Measurements from ENCODE around the gene BACE1-AS.
"Not testable (repeated sequence)": the region's sequence is repeated elsewhere in the genome, so short reads cannot be mapped to it uniquely, and the experiment has no call there.

BACE1-AS gene

GRCh38 chr11:117290809-117291396 is at the start of gene BACE1-AS:
BACE1-AS (plus strand) TSS chr11:117291346.
- DNase-seq (ENCODE audit: low read depth in 2 of 2) = no peak

- no peak for DNase-seq (ENCODE audit: low read depth in 2 of 2)
These were observed 42.8 kb upstream of the BACE1-AS start for GRCh38 chr11:117248341-117248740.

GRCh38 chr11:117249571-117249970 is 41.6 kb upstream of the BACE1-AS start:
- DNase-seq (ENCODE audit: low read depth in 2 of 2) = no peak

DNA sequence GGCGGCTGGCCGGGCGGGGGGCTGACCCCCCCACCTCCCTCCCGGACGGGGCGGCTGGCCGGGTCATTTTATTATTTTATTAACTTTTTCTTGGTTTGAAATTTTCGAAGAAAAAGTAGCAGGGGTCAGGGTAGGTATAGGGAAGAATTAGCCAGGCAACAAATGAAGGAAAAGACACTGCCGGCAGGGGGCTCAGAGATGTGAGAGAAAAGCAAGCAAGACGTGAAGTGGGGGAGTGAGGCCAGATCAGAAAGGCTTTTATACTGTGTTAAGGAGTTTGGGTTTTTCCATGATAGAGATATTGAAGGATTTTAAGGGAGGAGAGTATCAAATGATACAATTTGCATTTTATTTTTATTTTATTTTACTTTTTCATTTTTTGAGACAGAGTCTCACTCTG is 39.6 kb upstream of the BACE1-AS start:
- no peak for DNase-seq (ENCODE audit: low read depth in 2 of 2)

DNA sequence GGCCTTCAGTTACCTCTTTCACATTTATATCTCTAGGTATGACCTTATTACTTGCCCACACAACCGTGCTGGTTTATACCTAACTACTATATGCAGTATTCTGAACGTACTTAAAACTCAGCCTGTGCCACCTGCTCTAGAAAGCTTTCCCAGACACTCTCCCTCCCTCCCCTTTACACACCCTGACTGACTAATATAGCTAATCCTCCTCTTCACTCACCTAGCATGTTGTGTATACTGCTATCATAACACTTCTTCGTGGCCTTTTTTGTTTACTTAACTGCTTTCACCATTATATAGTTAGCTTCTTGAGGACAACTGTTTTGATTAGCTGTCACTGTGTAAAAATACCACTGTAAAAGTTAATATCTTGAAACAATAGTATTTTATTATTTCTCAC is 35.2 kb upstream of the BACE1-AS start:
- no peak for DNase-seq (ENCODE audit: low read depth in 2 of 2)

DNA sequence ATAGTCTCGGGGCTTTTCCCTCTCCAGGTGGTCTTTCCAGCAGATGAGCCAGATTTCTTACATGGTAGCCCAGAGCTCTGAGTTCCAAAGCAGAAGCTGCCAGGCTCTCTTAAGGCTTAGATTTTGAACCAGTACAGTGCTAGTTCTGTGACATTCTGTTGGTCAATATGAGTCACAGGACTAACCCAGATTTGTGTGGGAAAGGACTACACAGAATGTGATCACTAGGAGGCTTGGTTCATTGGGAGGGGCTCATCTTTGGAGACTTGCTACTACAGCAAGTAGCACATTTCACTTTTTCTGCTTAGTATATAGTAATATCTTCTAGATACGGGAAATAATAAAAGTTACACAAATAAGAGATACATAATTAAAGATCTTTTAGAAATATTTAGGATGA is 34.6 kb upstream of the BACE1-AS start:
- no peak for DNase-seq (ENCODE audit: low read depth in 2 of 2)

DNA sequence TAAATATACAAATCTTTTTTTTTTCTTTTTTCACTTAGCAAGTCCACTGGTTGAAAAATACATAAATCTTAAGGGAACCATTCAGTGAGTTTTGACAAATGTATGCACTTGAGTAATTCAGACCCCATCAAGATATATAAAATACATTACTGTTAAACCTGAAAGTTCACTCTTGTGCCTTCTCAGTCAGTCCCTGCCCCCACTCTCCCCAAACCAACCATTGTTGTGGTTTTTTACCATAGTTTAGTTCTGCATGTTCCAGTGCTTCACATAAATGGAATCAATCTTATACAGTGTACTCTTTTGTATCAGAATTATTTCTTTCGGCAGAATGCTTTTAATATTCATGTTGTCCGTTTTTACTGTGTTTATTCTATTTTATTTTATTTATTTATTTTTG is 32.6 kb upstream of the BACE1-AS start:
- DNase-seq (ENCODE audit: low read depth in 2 of 2) = no peak

- no peak for DNase-seq (ENCODE audit: low read depth in 2 of 2)
These were observed 31.7 kb upstream of the BACE1-AS start for GRCh38 chr11:117259417-117259816.

DNA sequence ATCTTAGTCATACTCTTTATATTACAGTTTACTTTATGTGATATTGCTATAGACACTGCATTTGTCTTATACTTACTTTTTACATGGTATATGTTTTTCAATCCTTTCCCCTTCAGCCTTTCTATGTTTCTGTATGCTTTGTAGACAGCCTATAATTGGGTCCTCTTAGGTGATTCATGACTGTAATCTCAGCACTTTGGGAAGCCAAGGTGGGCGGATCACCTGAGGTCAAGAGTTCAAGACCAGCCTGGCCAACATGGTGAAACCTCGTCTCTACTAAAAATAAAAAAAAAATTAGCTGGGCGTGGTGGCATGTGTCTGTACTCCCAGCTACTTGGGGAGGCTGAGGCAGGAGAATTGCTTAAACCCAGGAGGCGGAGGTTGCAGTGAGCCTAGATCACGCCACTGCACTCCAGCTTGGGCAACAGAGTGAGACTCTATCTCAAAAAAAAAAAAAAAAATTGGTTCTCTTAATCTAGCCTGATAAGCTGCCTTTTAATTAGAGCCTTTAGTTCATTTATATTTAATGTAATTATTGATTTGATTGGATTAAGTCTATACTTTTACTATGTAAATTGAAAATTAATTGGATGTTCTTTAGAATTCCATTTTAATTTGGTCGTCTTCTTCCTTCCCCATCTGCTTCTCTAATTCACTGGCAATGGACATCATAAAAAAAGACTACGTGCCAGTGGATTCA is 26.4 kb upstream of the BACE1-AS start:
- DNase-seq (ENCODE audit: low read depth in 2 of 2) = not testable (repeated sequence)

DNA sequence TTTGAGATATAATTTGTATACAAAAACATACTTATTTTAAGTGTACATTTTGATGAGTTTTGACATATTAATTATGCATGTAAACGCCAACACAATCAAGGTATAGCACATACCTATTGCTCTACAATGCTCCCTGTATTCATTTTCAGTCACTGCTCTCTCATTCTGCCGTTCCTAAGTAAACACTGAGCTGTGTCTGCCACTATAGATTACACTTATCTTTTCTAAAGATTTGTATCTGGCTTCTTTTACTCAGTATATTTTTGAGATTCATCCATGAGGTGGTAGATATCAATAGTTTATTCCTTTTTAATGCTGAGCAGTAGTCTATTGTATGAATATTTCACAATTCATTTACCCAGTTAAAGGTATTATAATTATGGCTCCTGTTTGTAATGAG is 25.4 kb upstream of the BACE1-AS start:
- no peak for DNase-seq (ENCODE audit: low read depth in 2 of 2)

DNA sequence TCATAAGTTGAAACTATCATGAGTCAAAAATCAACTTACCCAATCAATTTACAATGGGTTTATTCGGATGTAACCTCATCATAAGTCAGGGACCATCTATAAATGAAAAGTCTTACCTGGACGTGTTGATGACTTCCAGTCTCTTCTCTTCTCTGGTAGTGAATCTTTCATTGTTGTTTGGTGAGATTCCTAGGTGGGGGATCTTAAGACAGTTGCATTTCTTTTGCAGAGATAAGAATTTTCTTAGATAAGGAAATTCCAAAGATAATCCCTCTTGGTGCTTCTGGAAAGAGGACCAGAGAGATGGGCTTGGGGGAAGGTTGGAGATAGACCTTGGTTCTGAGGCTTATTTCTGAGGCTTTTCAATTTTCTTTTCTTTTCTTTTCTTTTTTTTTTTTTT is 21.3 kb upstream of the BACE1-AS start:
- DNase-seq (ENCODE audit: low read depth in 2 of 2) = no peak

DNA sequence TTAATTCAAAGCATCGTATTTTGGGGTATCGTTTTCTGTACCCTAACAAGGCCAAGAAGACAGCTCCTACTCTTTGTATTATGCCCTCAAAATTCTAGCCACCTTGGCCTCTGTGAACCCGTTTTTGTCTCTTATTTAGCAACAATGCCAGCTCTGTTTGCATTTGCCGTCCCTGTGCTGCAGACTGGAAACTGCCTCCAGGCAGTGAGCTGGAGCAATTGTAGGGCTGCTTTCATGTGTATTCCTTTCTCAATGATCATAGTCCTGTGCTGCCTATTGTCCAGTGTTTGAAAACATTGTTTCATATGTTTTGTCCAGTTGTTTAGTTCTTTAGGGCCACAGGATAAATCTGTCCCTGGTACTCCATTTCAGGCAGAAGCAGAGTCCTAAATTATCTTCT is 19.9 kb upstream of the BACE1-AS start:
- DNase-seq (ENCODE audit: low read depth in 2 of 2) = no peak

- not testable (repeated sequence) for DNase-seq (ENCODE audit: low read depth in 2 of 2)
These were observed 19.0 kb upstream of the BACE1-AS start for GRCh38 chr11:117272175-117272574.

DNA sequence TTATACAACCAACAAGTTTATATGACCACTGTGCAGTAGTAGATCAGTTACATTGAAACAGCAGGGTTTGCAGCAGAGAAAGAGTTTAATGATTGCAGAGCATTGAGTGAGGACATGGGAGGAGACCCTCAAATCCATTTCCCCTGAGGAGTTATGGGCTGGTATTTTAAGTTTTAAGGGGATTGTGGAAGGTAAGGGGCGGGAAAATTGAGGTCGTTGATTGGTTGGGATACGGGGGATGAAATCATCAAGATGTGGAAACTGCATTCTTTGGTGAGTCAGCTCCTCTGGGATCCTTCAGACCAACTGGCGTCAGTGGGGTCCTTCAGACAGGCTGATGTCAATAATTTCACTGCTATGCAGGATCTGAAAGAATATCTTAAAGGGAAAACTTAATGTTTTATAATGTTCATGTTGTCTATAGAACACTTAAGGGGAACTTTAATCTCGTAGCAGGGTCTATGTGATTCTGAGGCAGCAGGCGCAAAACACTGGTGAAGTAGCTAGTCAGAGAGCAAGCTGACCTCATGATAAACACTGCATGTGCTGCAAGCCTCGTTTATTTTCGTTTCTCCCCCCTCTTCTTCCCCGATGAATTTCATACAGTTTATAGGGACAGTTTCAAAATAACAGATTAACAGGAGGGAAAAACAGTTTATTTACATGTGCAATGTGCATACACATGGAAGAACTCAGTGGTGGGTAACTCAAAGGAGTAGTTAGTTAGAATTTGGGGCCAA is 17.4 kb upstream of the BACE1-AS start:
- DNase-seq (ENCODE audit: low read depth in 2 of 2) = no peak

DNA sequence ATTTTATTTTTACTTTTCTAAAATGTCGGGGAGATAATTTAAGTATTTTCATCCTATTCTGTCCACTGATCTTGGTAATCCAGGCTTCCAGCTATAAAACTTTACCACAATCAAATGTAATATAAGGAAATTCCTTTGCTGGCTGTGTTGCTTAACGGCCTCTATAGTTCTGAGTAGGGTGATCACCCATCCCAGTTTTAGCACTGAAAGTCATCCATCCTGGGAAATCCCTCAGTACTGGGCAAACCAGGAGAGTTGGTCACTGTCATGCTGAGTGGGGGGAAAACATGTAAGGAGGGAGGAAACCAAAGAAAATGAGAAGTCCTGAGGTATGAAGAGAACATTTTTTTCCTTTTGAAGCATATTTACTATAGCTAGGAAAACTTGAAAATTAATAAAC is 12.8 kb upstream of the BACE1-AS start:
- no peak for DNase-seq (ENCODE audit: low read depth in 2 of 2)

DNA sequence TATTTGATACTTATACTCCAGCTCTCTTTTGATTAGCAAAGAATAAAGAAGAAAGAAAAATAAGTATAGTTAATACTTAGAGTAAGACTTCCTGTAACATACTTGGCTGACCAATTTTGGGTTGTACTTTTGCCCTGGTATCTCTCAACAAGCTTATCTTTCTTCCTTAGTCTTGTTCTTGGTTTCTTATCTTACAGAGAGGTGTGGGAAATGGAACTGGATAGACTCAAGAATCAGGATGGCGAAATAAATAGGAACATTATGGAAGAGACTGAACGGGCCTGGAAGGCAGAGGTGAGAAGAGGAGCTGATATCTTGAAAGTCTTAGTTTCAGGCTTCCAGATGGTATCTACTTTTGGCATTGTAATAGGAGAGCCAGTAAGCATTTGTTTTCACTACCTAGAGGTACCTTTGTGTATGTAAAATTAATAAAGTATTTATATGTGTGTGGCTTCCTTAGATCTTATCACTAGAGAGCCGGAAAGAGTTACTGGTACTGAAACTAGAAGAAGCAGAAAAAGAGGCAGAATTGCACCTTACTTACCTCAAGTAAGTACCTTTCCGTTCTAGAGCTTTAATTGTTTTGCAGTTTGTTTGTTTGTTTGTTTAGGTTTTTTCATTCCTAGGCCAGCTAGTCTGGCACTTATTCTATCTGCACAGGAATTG is 11.3 kb upstream of the BACE1-AS start:
- no peak for DNase-seq (ENCODE audit: low read depth in 2 of 2)

DNA sequence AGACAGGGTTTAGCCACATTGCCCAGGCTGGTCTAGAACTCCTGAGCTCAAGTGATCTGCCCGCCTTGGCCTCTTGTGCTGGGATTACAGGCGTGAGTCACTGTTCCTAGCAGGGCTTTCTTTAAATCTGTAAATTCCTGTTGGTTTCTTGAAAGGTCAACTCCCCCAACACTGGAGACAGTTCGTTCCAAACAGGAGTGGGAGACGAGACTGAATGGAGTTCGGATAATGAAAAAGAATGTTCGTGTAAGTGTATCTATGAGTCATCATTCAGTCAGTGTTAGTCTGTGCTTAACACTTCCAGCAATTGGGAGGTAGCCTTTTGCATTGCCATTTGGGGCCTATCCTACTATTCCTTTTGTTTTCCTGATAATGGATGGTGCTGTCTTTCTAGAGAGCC is 10.0 kb upstream of the BACE1-AS start:
- no peak for DNase-seq (ENCODE audit: low read depth in 2 of 2)

DNA sequence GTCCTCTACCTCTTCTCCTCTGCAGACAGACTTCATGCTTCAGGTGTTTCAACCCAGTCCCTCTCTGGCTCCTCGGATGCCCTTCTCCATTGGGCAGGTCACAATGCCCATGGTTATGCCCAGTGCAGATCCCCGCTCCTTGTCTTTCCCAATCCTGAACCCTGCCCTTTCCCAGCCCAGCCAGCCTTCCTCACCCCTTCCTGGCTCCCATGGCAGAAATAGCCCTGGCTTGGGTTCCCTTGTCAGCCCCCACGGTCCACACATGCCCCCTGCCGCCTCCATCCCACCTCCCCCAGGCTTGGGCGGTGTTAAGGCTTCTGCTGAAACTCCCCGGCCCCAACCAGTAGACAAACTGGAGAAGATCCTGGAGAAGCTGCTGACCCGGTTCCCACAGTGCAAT is 9.3 kb upstream of the BACE1-AS start:
- DNase-seq (ENCODE audit: low read depth in 2 of 2) = no peak

DNA sequence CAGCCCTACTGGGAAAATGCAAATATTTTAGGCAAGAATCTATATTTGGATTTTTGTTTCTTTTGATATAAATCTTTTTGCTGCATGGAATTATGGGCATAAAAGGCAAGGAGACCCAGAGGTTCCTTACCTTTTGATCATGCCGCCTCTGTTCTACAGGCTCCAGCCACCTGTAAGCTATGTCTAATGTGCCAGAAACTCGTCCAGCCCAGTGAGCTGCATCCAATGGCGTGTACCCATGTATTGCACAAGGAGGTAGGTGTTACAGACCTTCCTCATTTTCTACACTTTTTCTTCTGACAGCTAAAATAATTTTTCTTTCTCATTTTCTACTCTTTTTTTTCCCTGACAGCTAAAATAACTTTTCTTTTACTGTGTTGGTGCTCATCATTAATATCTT is 8.2 kb upstream of the BACE1-AS start:
- no peak for DNase-seq (ENCODE audit: low read depth in 2 of 2)

GRCh38 chr11:117284053-117284452 is 7.1 kb upstream of the BACE1-AS start:
- DNase-seq (ENCODE audit: low read depth in 2 of 2) = no peak

DNA sequence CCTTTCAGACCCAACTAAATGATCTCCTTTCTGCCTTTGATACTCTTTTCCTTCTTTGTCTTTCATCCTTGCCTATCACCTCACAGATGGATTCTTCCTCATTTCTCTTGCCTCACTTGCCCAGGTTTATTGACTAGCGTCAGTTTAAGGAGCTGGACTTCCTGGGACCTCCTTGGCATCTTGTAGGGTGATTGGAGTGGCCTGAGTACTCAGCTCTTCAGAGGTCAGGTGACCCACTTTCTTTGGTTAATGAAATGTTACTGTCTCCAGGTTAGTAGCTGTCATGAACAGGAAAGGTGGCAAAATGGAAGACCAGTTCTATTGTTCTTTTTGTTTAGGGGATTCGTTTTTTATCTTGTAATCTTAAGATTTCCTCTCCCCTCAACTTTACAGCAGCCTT is 4.6 kb upstream of the BACE1-AS start:
- DNase-seq (ENCODE audit: low read depth in 2 of 2) = no peak

- no peak for DNase-seq (ENCODE audit: low read depth in 2 of 2)
These were observed 3.5 kb upstream of the BACE1-AS start for GRCh38 chr11:117287668-117288067.

- DNase-seq (ENCODE audit: low read depth in 2 of 2) = no peak
These were observed 1.4 kb upstream of the BACE1-AS start for GRCh38 chr11:117289795-117290194.

All from stimulated activated CD8-positive, alpha-beta memory T cell treated with anti-CD3 and anti-CD28 coated beads, Interleukin-2, amount 100 ng/mL, for 1 hour (primary cell).